Osteocyte (in vitro differentiated cells): ENCODE data around the gene NUDT5. TPM values are rescaled to one million over a fixed set of nuclear protein-coding genes. Genes with fewer than 3 reads are reported as not detected.
"Not testable (repeated sequence)": the region's sequence is repeated elsewhere in the genome, so short reads cannot be mapped to it uniquely, and the experiment has no call there.

Experiments
- DNase-seq: peaks from one replicate; pipeline ENCODE4 v3.0.0; 2021; ENCODE audit warnings: mixed read lengths; ENCODE audit not compliant: unreplicated experiment; ENCODE audit errors: extremely low spot score
- H3K27ac Mint-ChIP-seq: one replicate; pipeline ENCODE4 v1.8.0; 2021; ENCODE audit warnings: mild to moderate bottlenecking, mixed read lengths; ENCODE audit not compliant: unreplicated experiment
- H3K27me3 Mint-ChIP-seq: one replicate; pipeline ENCODE4 v1.8.0; 2021; ENCODE audit warnings: mixed read lengths; ENCODE audit not compliant: unreplicated experiment
- H3K36me3 Mint-ChIP-seq: one replicate; pipeline ENCODE4 v1.8.0; 2021; ENCODE audit warnings: mixed read lengths; ENCODE audit not compliant: unreplicated experiment
- H3K4me1 Mint-ChIP-seq: one replicate; pipeline ENCODE4 v1.8.0; 2021; ENCODE audit warnings: mixed read lengths; ENCODE audit not compliant: unreplicated experiment
- H3K4me3 Mint-ChIP-seq: one replicate; pipeline ENCODE4 v1.8.0; 2021; ENCODE audit warnings: mild to moderate bottlenecking, moderate library complexity, mixed read lengths; ENCODE audit not compliant: unreplicated experiment
- H3K9me3 Mint-ChIP-seq: one replicate; pipeline ENCODE4 v1.8.0; 2021; ENCODE audit warnings: mixed read lengths; ENCODE audit not compliant: unreplicated experiment
- total RNA-seq: library from RNA; stranded (reverse); gene quantifications from 2 replicates; pipeline ENCODE4 v1.2.1, GENCODE V29; 2021
- TF ChIP-seq, protein P1 (sequence below): fragments of 200-600 bp; sonication (generic); IDR thresholded peaks from 2 replicates; pipeline ENCODE4 v1.5.0; 2021; ENCODE audit warnings: antibody characterized with exemption, mild to moderate bottlenecking, moderate library complexity

Gene NUDT5
- total RNA-seq, 1 donor from 2014 or later = 56.2 TPM

DNA sequence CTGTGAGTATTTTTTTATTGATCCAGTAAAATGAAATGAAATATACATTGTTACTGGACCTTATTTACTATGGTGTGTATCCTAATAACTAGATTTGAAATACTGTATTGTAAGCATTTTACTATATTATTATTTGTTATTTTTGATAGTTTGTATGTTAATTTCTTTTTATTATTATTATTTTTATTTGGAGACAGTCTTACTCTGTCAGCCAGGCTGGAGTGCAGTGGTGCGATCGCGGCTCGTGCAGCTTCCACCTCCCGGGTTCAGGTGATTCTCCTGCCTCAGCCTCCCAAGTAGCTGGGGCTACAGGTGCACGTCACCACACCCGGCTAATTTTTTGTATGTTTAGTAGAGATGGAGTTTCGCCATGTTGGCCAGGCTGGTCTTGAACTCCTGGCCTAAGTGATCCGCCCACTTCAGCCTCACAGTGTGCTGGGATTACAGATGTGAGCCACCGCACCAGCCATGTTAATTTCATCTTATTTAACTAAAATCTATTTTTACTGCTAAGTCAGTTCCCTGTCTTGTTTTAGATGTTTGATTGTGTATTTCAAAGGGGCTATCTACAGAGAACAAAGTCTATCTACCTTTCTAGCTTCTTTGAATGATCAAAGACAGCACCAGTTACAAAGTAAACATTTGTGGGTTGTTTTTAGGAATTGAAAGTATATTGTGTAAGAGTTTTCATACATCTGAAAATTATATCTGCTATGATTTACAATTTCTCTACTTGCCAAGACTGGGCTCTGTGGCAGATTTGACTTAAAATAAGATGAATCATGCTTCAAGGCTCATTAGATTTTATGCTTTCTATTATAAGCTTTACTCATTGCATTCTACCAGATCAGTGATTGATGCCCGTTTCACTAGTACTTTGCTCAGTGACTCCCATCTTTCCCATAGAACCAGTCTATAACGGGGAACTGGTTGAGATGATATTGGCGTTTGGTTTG, 41.9 kb upstream of the NUDT5 start:
- TF ChIP-seq, protein P1, sequence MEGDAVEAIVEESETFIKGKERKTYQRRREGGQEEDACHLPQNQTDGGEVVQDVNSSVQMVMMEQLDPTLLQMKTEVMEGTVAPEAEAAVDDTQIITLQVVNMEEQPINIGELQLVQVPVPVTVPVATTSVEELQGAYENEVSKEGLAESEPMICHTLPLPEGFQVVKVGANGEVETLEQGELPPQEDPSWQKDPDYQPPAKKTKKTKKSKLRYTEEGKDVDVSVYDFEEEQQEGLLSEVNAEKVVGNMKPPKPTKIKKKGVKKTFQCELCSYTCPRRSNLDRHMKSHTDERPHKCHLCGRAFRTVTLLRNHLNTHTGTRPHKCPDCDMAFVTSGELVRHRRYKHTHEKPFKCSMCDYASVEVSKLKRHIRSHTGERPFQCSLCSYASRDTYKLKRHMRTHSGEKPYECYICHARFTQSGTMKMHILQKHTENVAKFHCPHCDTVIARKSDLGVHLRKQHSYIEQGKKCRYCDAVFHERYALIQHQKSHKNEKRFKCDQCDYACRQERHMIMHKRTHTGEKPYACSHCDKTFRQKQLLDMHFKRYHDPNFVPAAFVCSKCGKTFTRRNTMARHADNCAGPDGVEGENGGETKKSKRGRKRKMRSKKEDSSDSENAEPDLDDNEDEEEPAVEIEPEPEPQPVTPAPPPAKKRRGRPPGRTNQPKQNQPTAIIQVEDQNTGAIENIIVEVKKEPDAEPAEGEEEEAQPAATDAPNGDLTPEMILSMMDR = no peak
- Mint-ChIP-seq H3K4me3 (no peak overlapping the region), H3K4me1 (peaks cover 17% of the 10 kb centered on the region), H3K36me3 (peaks cover 46% of the 10 kb centered on the region), H3K27ac (no peak overlapping the region), H3K27me3 (no peaks in the 10 kb centered on the region), H3K9me3 (no peaks in the 10 kb centered on the region)
- DNase-seq = no peak

DNA sequence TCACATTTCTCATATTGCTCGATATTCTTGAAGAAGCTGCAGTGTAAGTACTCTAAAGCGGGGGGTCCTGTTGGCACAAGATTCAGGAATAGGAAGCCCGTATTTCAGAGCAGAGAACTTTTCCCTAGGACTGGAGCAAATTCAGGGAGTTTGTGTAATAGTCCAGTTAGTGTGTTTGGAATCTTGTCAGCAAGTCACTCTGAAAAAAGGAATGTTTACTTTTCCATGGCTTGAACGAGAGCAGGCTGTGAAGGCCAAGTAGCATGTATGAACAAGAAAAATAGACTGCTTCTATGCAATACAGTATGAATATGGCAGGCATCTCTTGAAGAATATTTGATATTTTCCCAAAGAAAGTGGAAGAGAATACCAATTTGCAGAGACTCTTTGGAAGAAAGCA, 40.1 kb upstream of the NUDT5 start:
- H3K4me1 Mint-ChIP-seq = peaks cover 17% of the 10 kb centered on the region
- H3K27me3 Mint-ChIP-seq = no peaks in the 10 kb centered on the region
- no peaks in the 10 kb centered on the region for H3K9me3 Mint-ChIP-seq
- H3K36me3 Mint-ChIP-seq = peaks cover 50% of the 10 kb centered on the region
- no peak for DNase-seq
- no peak overlapping the region for H3K4me3 Mint-ChIP-seq
- H3K27ac Mint-ChIP-seq = peak overlapping the region; percentile 81
- TF ChIP-seq, protein P1 = no peak

DNA sequence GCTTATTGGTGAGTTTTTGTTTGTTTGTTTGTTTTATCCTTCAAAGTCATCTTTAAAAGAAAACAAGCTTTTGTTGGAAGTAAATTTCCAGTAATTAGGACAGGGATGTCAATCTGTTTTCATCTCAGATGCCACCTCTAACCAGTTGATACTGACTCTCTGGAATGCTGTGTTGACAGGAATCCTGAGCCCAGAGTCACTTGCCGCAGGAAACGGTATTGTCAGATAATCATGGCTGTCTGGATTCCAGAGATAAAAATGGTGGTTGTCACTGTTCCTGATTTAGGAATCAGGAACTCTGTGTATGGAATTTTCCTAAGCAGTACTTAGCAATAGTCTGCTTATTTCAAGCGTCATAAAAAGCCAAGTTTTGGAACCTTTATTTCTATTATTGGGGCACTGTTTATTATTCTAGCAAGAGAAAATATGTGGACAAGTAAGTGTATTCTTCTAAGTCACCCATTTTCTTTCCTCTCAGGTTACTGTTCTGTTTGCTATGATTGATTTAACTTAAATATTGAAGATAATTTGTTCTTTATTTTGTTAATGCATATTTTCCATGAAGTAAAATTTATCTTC, 39.5 kb upstream of the NUDT5 start:
- Mint-ChIP-seq H3K4me1 (peaks cover 17% of the 10 kb centered on the region), H3K4me3 (no peak overlapping the region), H3K27ac (peak overlapping the region; percentile 81), H3K27me3 (no peaks in the 10 kb centered on the region), H3K36me3 (peaks cover 49% of the 10 kb centered on the region), H3K9me3 (no peaks in the 10 kb centered on the region)
- DNase-seq = no peak
- TF ChIP-seq, protein P1 = no peak

DNA sequence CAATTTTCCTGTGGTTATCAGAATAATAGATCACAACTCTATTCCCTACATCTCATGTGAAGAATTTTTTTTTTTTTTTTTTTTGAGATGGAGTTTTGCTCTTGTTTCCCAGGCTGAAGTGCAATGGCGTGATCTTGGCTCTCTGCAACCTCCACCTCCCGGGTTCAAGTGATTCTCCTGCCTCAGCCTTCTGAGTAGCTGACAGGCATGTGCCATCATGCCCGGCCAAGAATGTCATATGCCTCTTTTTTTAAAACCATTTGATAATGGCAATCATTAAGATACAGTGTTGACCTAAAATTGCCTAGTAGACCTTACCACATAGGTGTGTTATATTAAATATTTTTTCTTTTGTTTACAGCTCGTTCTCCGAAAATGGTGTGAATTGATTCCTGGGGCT, 39.0 kb upstream of the NUDT5 start:
- not testable (repeated sequence) for H3K4me3 Mint-ChIP-seq, DNase-seq, H3K9me3 Mint-ChIP-seq, H3K27me3 Mint-ChIP-seq
- peaks cover 17% of the 10 kb centered on the region for H3K4me1 Mint-ChIP-seq
- peak overlapping the region; percentile 81 for H3K27ac Mint-ChIP-seq
- peaks cover 47% of the 10 kb centered on the region for H3K36me3 Mint-ChIP-seq

DNA sequence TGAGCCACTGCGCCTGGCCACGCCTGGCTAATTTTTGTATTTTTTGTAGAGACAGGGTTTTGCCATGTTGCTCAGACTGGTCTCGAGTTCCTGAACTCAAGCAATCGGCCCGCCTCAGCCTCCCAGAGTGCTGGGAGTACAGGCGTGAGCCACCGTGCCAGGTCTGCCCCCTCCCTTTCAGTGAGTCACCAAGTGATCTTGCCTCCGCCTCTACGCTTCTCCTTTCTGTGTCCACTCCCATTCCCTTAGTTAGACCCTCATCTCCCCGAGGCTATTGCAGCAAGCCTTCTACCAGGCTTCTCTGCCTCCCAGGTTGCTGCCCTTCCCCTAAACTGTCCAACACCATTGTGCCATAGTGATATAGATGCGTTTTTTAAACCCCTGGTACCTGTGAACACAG, 33.2 kb upstream of the NUDT5 start:
- Mint-ChIP-seq H3K4me1 (no peaks in the 10 kb centered on the region), H3K9me3 (no peaks in the 10 kb centered on the region), H3K36me3 (peaks cover 37% of the 10 kb centered on the region), H3K27ac (no peak overlapping the region), H3K4me3 (no peak overlapping the region), H3K27me3 (no peaks in the 10 kb centered on the region)
- TF ChIP-seq, protein P1 = no peak
- no peak for DNase-seq

DNA sequence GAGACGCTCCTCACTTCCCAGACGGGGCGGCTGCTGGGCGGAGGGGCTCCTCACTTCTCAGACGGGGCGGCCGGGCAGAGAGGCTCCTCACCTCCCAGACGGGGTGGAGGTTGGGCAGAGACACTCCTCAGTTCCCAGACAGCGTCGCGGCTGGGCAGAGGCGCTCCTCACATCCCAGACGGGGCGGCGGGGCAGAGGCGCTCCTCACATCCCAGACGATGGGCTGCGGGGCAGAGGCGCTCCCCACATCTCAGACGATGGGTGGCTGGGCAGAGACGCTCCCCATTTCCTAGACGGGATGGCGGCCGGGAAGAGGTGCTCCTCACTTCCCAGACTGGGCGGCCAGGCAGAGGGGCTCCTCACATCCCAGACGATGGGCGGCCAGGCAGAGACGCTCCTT, 30.7 kb upstream of the NUDT5 start:
- not testable (repeated sequence) for H3K4me3 Mint-ChIP-seq, H3K4me1 Mint-ChIP-seq, DNase-seq, H3K27me3 Mint-ChIP-seq, H3K9me3 Mint-ChIP-seq, H3K27ac Mint-ChIP-seq
- peaks cover 33% of the 10 kb centered on the region for H3K36me3 Mint-ChIP-seq
